Hepatocyte (in vitro differentiated cells): ENCODE data around the gene TMEM39B.

Experiments used
- EZH2phosphoT487 ChIP-seq: fragments of 200-600 bp; sonication (generic); IDR thresholded peaks from one replicate; pipeline ENCODE4 v1.6.1; 2018; ENCODE audit warnings: antibody characterized with exemption, mild to moderate bottlenecking, low read depth, moderate library complexity; ENCODE audit not compliant: unreplicated experiment, severe bottlenecking
- TF ChIP-seq, protein P1 (sequence below): fragments of 200-600 bp; sonication (generic); IDR thresholded peaks from 2 replicates; pipeline ENCODE4 v1.5.1; 2016; ENCODE audit warnings: antibody characterized with exemption, mild to moderate bottlenecking; ENCODE audit not compliant: poor library complexity

DNA sequence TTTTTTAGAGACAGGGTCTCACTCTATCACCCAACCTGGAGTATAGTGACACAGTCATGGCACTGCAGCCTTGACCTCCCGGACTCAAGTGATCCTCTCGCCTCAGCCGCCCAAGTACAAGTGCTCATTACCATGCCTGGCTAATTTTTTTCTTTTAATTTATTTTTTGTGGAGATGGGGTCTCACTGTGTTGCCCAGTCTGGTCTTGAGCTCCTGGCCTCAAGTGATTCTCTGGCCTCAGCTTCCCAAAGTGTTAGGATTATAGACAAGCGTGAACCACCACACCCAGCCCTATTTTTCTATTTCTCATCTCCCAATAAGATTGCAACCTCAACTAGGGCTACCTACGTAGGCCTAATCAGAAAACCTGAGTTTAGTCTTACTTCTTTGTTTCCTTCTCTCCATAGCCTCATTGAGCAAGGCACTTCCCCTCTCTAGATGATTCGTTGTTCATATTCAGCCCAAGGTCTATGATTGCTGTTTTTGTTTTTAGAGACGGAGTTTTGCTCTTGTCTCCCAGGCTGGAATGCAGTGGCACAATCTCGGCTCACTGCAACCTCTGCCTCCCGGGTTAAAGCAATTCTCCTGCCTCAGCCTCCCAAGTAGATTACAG lies 34.0 kb downstream of the TMEM39B start:
- TF ChIP-seq, protein P1, sequence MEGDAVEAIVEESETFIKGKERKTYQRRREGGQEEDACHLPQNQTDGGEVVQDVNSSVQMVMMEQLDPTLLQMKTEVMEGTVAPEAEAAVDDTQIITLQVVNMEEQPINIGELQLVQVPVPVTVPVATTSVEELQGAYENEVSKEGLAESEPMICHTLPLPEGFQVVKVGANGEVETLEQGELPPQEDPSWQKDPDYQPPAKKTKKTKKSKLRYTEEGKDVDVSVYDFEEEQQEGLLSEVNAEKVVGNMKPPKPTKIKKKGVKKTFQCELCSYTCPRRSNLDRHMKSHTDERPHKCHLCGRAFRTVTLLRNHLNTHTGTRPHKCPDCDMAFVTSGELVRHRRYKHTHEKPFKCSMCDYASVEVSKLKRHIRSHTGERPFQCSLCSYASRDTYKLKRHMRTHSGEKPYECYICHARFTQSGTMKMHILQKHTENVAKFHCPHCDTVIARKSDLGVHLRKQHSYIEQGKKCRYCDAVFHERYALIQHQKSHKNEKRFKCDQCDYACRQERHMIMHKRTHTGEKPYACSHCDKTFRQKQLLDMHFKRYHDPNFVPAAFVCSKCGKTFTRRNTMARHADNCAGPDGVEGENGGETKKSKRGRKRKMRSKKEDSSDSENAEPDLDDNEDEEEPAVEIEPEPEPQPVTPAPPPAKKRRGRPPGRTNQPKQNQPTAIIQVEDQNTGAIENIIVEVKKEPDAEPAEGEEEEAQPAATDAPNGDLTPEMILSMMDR = no peak
- TF ChIP-seq EZH2phosphoT487 = no peak
